IMR-90 (cell line): ENCODE results near the gene APC2.

Experiments
- BHLHE40 ChIP-seq: fragments of 150-350 bp; IDR thresholded peaks from 2 replicates; pipeline ENCODE4 v1.6.1; 2016; ENCODE audit warnings: mild to moderate bottlenecking, low read depth, low read length
- CTCF ChIP-seq: conservative IDR thresholded peaks from 2 replicates; pipeline ENCODE4 v1.5.1; 2012; ENCODE audit warnings: mild to moderate bottlenecking, low read depth, low read length, improper control_type of control experiment
- MAZ ChIP-seq: IDR thresholded peaks from 2 replicates; pipeline ENCODE4 v1.6.1; 2012; ENCODE audit warnings: low read depth, mild to moderate bottlenecking, low read length, improper control_type of control experiment, moderate library complexity, borderline replicate concordance
- POLR2A ChIP-seq: IDR thresholded peaks from 2 replicates; pipeline ENCODE4 v1.6.1; 2012; ENCODE audit warnings: mild to moderate bottlenecking, low read depth, low read length
- RCOR1 ChIP-seq: IDR thresholded peaks from 2 replicates; pipeline ENCODE4 v1.6.1; 2012; ENCODE audit warnings: mild to moderate bottlenecking, low read length, improper control_type of control experiment; ENCODE audit not compliant: insufficient replicate concordance
- TF ChIP-seq, protein P1 (sequence below): fragments of 150-350 bp; IDR thresholded peaks from 2 replicates; pipeline ENCODE4 v1.6.1; 2017; ENCODE audit warnings: mild to moderate bottlenecking, antibody characterized with exemption, low read length, low read depth

DNA sequence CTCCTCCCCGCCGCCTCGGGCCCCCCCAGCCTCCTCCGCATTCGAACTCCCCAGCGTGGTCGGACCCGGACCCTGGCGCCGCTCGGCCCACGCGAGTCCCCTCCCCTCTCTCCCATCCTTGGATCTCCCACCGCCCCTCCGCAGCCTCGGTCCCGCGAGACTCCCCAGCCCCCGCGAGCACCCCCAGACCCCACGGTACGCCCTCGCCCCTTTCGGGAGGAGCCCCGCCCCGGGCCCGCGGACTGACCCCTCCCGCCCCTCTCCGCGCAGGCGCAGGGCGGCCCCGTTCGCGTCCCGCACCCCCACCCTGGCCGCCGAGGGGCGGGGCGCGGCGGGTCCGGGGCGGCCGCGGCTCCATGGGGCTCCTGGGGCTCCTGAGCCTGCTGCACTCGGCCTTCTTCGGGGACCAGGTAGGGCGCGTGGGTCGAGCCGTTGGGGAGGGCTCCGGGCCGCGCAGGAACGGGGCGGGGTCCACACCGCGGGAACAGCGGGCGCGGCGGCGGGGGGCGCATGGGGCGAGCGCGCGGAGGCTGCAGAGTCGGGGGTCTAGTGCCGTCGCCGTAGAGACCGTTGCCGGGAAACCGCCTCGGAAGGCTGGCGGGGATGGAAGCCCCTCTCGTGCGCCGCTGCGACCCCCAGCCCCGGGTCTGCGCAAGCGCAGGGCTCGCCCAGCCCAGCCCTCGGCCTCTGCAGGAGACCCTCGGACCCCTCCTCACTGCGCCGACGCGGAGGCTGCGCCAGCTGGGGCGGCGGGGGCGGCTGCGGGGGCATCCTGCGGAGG, 3.8 kb upstream of the APC2 start:
- no peak for TF ChIP-seq CTCF
- TF ChIP-seq, protein P1, sequence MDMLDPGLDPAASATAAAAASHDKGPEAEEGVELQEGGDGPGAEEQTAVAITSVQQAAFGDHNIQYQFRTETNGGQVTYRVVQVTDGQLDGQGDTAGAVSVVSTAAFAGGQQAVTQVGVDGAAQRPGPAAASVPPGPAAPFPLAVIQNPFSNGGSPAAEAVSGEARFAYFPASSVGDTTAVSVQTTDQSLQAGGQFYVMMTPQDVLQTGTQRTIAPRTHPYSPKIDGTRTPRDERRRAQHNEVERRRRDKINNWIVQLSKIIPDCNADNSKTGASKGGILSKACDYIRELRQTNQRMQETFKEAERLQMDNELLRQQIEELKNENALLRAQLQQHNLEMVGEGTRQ = no peak
- no peak for TF ChIP-seq POLR2A
- TF ChIP-seq RCOR1 = no peak
- peak; percentile 83; the same call in 1 of the 2 replicates for TF ChIP-seq MAZ
- TF ChIP-seq BHLHE40 = no peak
